Measurements from ENCODE around the gene MCRIP2.

Gene MCRIP2

DNA sequence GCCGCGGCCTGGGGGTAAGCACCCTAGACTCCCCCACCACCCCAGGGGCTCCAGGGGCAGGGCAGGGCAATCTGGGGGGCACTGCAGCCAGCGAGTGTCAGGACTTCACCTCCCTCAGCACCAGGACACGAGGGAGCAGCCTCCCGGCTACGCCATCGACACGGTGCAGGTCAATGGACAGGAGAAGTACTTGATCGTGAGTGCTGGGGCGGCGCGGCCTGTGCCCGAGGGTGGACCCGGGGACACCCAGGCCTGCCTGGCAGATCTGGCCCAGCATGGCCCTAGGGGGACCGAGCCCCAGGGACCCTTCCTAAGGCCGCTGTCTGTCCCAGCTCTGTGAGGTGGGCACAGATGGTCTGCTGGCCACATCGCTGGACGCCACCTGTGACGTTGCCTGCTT lies 30.7 kb downstream of the MCRIP2 start:
- no peak for DNase-seq

DNA sequence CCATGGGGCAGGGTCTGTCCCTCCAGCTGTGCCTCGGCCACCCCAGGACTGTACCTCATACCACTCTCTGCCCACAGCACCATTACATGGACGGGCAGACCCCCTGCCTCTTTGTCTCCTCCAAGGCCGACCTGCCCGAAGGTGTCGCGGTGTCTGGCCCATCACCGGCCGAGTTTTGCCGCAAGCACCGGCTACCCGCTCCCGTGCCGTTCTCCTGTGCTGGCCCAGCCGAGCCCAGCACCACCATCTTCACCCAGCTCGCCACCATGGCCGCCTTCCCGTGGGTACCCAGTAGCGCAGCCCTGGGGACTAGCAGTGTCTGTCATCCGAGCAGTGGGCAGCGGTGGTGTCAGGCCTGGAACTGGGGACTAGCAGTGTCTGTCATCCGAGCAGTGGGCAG lies 31.2 kb downstream of the MCRIP2 start:
- DNase-seq = no peak

DNA sequence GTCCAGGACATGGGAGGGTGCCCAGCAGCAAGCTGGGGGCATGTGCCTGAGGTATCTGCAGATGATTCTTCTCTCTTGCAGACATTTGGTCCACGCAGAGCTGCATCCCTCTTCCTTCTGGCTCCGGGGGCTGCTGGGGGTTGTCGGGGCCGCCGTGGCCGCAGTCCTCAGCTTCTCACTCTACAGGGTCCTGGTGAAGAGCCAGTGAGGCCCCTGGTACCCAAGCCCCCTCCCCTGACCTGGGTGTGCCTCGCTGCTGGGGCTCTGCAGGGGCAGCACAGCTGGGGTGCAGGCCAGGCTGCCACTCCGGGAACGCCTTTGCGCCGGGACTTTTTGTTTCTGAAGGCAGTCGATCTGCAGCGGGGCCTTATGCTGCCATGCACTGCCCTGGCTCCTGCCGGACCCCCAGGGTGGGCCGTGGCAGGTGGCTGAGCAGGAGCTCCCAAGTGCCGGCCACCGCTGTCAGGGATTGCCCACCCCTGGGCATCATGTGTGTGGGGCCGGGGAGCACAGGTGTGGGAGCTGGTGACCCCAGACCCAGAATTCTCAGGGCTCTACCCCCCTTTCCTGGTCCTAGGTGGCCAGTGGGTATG lies 31.9 kb downstream of the MCRIP2 start:
- no peak for DNase-seq

- no peak for DNase-seq
Observed at GRCh38 chr16:674214-674881, 32.7 kb downstream of the MCRIP2 start.

DNA sequence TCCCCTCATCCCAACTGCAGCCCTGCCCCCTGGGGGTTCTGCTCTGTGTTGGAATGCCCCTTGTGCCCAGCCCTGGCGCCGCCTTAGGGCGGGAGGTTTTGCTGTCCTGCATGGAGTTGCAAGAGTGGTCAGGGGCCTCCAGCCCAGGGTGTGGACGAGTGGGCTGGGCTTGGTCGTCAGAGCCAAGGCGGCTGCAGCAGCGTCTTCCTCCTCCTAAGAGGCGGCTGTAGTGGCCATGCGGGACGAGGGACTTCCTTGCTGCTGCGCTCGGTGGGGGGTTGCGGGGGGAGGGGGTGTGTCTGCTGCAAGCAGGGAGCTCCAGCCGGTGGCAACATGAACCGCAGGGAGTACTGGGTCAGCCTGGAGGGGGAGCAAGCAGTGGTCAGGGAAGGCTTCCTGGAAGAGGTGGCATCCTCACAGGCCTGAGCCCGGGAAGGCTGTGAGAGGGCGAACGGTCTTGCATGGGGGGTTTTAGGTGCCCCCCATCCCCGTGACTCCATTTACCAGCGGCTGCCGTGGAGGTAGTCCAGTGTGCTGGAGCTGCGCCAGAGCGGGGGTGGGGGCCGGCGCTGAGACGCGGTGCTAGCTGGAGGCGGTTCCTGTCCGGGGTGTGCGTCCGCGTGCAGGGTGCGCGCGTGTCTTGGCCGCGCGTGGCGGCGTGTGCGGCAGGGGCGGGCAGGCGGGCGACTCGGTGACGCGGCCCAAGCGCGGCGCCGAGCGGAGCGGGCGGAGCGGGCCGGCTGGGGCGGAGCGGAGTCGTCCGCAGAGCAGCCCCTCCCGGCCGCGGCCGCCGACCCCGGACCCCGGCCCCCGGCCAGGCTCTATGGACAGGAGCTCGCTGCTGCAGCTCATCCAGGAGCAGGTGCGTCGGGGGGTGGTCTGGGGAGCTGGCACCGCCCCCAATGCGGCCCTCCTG lies 33.6 kb downstream of the MCRIP2 start, which contains the start of gene RHBDL1:
TSS of gene RHBDL1 (plus strand) at position 704 of the 916 bp plus-strand sequence. CDS start at position 824, 120 bp downstream.
- DNase-seq = no peak

GRCh38 chr16:675884-676564 lies 34.4 kb downstream of the MCRIP2 start:
- no peak for DNase-seq

DNA sequence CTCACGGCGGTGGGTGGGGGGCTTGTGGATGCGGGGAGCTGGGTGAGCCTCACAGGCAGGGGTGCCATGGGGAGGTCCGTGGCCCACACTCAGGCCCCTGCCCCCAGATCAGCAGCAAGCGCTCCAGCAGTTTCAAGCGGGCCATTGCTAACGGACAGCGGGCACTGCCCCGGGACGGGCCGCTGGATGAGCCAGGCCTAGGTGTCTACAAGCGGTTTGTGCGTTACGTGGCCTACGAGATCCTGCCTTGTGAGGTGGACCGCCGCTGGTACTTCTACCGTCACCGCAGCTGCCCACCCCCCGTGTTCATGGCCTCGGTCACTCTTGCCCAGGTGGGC lies 34.9 kb downstream of the MCRIP2 start:
- no peak for DNase-seq

DNA sequence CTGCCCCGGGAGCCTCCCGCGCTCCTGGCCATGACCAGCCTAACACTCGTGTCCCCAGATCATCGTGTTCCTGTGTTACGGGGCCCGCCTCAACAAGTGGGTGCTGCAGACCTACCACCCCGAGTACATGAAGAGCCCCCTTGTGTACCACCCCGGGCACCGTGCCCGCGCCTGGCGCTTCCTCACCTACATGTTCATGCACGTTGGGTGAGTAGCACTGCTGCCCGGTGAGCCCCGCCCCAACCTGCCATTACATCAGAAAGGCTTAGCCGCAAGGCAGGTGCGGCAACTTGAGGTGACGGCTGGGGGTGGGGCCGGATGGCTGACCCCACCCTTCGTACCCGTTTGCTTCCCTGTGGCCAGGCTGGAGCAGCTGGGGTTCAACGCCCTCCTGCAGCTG lies 35.3 kb downstream of the MCRIP2 start:
- DNase-seq = no peak

- no peak for DNase-seq
Observed at GRCh38 chr16:677316-678190, 35.9 kb downstream of the MCRIP2 start.

DNA sequence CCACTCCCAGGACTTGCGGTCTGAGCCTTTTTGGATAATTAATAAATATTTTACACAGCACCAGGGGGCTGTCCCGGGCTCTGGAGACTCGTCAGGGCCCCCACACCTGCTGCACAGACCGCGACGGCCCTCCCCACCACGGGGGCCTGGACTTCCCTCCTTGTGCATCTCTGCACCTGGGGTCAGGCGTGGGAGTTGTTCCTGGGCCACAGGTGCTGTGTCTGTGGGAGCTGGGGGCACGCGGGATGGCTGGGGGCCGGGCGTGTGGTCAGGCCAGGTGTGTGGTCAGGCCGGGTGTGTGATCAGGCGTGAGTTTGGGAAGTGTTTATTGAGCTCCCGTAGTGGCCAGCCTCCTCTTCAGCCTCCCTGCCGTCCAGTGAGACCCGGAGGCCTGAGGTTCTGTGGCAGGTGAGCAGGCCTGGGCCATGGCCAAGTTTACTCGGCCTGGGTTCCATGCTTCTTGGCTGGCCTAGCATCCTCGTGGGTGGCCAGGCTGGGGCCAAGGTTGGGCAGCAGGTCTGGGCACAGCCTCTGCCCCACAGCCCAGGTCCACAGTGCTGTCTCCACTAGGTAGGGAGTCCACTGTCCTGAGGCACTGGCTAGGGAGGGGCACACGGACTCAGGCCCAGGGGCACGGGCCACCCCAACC lies 36.7 kb downstream of the MCRIP2 start:
- no peak for DNase-seq

DNA sequence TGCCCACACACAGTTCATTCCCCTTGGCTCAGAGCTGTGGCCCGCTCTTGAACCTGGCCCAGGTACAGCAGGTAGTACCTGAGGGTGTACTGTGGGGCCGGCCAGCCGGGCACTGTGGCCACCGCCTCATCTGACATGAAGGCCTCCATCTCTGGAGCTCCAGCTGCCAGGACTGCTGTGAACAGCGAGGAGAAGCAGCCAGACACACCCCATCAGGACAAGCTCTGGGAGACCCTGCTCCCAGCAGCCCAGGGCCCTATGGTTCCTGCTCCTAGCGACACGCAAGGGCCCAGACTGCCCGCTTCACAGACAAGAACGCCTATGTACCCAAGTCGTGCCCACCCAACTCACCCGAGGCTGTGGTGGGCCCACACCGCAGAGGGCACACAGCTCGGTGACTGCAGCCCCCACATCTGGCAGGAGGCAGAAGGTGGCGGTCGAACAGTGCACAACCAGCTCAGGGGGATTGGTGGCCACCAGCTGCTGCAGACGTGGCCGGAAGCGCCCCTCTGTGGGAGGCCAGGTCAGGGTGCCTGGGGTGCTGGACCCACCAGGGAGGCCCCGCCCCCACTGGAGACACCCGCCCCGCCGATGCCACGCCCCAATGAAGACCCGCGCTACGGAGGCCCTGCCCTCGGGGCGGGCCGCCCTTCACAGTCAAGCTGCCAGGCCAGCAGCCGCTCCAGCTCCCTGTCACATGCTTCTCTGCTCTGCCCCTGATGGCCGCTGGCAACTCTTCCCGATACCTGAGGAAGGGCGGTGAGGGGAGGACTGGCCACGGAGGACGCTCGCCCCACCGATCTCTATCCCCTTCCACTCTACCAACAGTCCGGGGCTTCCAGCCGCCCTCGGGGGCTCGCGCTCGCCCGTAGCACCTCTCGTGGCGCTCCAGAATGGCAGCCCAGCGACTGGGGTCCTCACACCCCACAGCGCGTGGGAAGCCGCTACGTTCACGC lies 37.5 kb downstream of the MCRIP2 start:
- DNase-seq = peak; percentile 78

GRCh38 chr16:679814-680624 lies 38.4 kb downstream of the MCRIP2 start, which contains the start of gene STUB1:
STUB1 (plus strand) TSS chr16:680410; CDS start chr16:680526, 116 bp downstream.
- DNase-seq = peak; percentile 97

DNA sequence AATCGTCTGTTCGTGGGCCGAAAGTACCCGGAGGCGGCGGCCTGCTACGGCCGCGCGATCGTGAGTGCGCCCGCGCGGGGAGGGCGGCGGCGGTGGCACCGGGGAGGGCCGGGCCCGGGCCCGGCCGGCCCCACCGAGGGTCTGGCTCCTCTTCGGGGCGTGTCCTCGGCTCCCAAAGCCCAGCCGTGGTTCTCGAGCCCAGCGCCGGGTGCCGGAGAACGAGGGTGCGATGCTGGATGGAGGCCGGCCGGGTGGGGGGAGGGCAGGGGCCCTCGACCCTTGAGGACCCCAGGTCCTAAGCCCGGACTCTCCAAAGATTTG lies 39.0 kb downstream of the MCRIP2 start:
- DNase-seq = no peak

- no peak for DNase-seq
Observed at GRCh38 chr16:680967-681745, 39.5 kb downstream of the MCRIP2 start.

- no peak for DNase-seq
Observed at GRCh38 chr16:681746-682427, 40.3 kb downstream of the MCRIP2 start.

DNA sequence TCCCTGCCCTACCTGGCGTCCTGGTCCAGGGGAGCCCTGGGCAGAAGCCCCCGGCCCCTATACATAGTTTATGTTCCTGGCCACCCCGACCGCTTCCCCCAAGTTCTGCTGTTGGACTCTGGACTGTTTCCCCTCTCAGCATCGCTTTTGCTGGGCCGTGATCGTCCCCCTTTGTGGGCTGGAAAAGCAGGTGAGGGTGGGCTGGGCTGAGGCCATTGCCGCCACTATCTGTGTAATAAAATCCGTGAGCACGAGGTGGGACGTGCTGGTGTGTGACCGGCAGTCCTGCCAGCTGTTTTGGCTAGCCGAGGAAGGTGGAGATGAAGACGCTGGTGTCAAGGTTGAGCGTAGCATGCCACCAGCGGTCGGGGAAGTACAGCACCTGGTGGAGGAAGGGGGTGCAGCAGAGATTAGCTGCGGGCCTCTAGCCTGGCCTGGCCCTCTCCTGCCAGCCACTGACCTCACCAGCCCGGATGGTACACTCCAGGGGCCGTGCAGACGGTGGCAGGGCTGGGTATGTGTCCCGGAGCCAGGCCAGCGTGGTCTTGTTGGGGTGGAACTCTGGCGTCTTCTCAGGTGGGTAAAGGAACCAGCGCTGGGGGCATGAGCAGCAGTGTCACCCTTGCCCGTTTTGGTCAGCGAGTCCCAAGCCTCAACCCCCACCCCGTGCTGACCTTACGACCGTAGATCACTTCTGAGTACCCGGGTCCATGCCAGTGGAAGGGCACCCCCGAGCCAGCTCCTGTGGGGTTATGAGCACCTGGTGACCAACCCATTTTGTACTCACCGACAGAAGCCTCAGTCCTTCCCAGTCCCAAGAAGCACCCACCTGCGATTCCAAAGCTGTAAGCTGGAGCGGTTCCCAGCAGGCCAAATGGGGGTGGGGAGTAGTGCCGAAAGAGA lies 41.1 kb downstream of the MCRIP2 start:
- no peak for DNase-seq
